HG03342 (cell line): ENCODE measurements around the gene CPN2.

ENCODE experiments used
- ATAC-seq: cut with Tn5 transposase; IDR thresholded peaks from one replicate; pipeline ENCODE4 v1.9.1; 2021; ENCODE audit warnings: mild to moderate bottlenecking, moderate library complexity; ENCODE audit not compliant: unreplicated experiment

The CPN2 gene

DNA sequence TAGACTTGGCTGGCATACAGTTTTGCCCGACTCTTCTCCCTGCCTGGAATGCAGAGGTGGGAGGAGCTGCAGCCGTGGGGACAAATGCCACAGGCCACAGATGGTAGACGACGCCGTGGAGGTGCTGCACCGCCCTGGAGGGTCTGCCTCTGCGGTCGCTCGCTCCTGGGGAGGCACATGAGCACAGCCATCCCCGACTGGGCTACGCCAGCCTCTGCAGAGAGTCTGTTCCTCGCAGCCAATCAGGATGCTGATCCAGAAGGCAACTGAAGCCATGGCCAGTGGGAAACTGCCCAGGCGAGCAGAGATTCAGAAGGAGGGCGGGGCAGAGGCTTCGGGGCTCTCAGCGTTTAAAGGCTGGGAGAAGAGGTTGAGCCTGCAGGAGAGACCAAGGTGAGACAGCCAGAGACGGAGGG, 30.3 kb upstream of the CPN2 start:
- no peak for ATAC-seq

DNA sequence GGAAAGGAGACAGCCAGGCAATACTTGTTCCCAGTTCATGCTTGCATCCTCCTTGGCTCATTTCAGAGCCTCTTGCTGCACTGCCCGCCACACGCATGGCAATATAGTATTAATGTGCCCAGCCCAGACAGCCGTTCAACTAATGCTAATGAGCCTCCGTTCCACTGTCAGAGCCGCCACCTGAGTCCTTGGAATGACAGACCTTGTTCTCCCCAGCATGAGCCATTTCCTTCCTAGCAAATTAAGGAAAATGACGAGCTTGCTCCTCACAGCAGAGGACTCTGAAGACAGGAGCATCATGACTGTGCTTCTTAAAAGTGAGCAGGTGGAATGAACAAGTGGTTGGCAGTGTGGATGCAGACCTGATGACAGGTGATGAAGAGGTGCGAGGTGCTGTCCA, 29.2 kb upstream of the CPN2 start:
- ATAC-seq = no peak

DNA sequence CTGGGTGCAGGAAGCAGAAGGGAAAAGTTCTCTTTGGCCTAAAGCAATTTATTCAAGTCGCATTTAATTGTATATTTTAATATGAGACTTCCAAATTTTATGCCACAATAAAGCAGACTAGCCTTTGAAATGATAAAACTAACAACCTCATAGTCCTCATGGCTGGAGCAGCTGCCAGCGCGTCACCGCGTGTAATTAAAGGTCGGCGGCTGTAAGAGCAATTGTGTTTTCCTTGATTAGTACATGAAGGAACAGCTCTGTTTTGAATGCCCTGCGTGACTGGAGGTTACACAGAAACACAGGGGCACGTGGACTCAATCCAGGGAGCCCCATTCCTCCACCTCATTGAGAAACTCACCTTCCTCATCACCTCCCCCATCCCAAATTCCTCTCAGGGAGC, 28.5 kb upstream of the CPN2 start:
- ATAC-seq = no peak

- no peak for ATAC-seq
Measured at GRCh38 chr3:194379231-194379630, 28.1 kb upstream of the CPN2 start.

DNA sequence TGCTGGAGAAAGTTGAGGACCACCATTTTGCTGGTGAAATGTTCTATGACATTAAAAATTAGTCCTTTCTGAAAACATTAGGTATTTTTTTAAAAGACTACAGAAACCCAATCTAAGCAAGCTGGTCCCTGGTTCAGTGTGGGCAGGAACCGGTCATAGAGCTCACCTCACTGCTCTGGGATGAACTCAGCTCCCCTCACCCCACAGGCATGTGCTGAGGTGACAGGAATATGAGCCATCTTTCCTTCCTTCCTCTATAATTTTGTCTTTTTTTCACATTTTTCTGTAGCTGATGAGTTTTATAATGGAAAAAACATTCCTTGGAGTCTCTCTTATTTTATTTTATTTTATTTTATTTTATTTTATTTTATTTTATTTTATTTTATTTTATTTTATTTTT, 26.6 kb upstream of the CPN2 start:
- ATAC-seq = no peak

- no peak for ATAC-seq
Measured at GRCh38 chr3:194376241-194376560, 25.1 kb upstream of the CPN2 start.

DNA sequence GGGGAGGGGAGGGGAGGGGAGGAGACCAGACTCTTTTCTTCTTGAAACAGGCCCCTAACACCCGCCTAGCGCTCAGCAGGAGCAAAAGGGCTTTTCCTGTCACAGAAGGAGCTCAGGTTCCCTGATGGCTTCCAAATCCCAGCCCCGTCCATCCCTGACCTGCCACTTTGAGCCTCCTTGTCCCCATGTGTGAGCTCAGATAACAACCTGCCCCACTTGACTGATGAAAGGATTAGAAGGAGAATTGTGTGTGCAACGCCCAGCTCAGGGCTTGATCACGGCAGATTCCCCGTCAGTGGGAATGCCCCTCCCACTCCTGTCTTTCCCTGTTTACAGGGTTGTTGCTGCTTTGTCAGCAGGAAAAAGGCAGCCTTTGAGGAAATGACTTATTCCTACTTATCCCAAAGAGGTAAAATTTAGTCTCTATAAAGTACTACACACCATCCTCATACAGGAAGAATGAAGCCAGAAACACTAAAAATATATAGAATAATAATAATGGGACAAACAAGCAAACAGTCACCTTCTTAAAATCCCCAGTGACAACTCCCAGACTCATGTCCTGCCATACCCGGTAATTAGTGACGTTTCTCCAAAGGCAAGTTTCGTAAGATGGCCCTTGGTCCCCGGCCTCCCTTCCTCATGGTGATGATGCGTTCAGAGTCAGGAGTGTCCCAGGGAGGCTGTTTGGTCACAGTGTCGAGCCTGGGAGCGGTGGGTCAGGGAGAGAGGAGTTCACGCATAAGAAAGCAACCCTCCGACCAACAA, 24.5 kb upstream of the CPN2 start:
- ATAC-seq = no peak

GRCh38 chr3:194374935-194375334, 23.8 kb upstream of the CPN2 start:
- ATAC-seq = no peak

- no peak for ATAC-seq
Measured at GRCh38 chr3:194373899-194374298, 22.8 kb upstream of the CPN2 start.

DNA sequence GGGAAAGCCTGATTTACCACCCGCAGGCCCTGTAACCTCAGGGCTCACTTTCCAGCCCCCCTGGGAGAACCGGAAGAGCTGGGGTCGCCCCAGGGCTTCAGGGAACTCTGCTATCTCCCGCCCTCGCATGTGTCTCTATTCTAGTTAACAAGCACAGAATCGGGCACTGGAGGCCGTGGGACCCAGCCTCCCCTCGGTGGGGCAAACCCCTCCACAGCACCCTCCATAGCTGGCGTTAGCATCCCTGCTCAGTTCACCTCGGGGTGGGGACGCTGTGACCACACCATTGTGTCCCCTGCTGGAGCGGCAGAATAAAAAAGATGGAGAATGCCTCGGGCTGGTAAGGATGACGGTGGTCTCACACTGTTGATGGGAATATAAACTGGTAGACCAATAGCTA, 21.9 kb upstream of the CPN2 start:
- ATAC-seq = no peak

DNA sequence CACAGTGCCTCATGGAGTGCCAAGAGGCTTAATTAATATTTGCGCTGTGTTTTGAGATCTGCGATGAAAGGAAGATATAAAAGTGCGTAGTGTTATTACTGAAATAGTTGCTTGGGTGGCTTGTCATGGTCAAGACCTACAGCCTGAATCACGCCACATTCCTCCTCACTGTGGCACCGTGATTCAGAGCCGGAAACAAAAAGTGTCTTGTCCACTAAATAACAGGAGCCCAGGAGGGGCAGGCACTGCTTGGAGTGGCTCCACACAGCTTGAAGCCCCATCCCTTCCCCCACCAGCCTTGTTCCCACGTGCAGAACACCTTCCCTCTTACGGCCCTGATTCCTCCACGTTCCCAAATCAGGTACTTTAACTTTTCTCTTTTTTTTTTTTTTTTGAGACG, 19.6 kb upstream of the CPN2 start:
- no peak for ATAC-seq

DNA sequence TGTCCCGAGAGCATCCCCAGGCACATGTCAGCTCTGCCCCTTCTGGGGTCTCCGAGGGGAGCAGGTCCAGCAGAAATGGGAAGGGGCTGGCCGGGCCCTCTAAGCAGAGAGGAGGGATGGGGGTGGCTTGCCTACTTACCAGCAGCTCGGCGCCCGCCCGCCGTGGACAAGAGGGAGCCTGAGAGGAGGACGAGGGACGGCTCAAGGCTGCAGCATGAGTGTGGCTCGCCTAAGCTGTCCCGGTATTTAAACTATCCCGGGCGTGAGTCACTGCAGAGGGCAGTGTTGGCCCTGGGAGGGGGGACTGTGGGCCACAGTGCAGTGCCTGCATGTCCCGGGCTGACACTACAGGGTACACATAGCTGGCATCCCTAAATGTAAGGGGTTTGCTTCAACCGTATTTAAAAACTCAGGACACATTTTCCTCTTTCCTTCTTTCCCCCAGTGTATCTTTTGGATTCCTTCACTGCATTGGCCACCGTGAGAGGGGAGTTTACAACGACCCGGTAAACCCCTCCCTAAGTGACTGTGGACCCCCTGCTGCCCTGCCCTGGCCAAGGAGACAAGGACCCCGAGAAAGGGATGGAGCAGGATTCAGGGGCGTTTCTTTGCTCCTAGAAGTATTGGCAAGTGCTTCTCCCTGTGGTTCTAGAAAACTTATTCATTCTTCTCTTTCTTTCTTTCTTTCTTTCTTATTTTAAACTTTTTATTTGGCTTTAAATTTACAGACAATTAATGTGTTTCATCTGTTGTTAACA, 18.6 kb upstream of the CPN2 start, which contains the start of gene LRRC15:
TSS of gene LRRC15 (minus strand) at position 222 of the 758 bp plus-strand sequence. CDS start 8,700 bp downstream, outside the sequence.
- no peak for ATAC-seq

GRCh38 chr3:194368918-194369317, 17.8 kb upstream of the CPN2 start:
- no peak for ATAC-seq

- no peak for ATAC-seq
Measured at GRCh38 chr3:194367992-194368841, 17.1 kb upstream of the CPN2 start.

DNA sequence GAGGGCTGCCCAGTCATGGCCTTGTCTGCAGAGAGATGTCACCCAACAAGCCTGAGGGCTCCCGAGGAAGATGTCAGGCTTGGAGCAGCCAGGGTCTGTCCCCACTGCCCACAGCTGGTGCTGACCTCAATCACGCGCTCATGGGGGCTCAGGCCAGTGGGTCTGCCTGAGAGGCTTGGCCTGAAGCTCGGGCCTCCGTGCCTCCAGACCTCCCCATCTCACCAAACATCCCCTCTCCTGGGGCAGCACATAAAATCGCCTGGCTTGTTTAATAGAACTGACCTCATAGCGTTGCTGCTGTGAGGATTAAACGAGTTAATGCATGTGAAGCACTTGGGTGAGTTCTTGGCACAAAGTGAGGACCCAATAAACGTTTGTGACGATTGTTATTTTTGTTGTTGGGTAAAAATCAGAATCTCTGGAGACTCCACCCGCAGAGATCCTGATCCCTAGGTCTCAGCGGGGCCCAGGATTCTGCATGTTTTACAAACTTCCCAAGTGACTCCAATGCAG, 14.9 kb upstream of the CPN2 start:
- ATAC-seq = no peak

- no peak for ATAC-seq
Measured at GRCh38 chr3:194365526-194365925, 14.4 kb upstream of the CPN2 start.

DNA sequence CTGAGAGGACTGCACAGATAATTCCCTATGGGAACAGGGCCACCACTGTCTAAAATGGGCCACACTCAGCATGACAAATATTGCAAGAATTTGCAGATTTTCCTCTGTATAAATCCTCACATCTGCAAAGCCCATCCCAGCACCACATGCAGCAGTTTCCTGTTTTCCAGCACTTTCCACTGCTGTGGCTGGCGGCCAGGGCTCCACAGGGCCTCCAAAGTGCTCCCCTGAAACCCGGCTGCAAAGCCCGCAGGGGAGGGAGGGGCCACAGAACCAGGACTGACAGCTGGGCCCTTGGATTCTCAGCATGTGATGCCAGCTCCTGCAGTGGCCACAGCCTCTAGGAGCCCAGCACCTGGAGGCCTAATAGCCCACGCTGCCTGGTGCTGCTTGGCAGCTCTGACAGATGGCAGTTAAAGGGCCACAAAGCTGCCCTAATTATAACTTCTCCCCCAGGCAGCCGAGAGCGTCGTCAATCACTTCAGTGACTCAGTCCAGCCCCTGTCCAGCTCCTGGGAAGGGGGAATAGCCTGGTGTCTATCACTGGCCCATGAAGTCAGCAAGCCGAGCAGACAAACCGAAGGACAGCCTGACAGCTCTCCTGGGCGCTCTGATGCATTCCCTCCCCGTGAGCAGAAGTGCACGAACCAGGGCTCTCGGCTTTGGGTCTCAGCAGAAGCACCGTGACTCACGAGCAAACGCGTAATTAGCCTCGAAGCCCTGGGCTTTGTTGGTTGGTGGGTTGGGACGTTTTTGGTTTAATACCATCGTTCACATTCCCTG, 13.7 kb upstream of the CPN2 start:
- ATAC-seq = no peak

GRCh38 chr3:194364314-194364651, 13.2 kb upstream of the CPN2 start:
- ATAC-seq = no peak

DNA sequence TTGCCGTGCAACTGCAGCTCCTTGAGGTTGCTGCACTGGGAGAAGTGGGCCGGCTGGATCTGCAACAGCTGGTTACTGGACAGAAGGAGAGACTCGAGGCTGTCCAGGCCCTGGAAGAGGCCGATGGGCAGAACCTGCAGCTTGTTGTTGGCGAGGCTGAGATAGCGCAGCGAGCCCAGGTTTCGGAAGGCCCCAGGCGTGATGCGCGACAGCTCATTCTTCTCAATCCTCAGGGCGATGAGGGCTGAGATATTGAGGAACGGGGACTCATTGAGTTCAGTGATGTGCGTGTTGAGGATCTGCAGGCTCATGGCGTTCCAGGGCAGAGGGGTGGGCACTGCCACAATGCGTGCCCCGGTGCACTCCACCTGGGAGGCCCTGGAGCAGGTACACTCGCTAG, 9.4 kb upstream of the CPN2 start:
- no peak for ATAC-seq

- ATAC-seq = no peak
Measured at GRCh38 chr3:194357681-194358080, 6.6 kb upstream of the CPN2 start.

- no peak for ATAC-seq
Measured at GRCh38 chr3:194355379-194355778, 4.3 kb upstream of the CPN2 start.
